Uterus (tissue), 4 donors: ENCODE results near the gene YWHAQ. TPM values are rescaled to one million over a fixed set of nuclear protein-coding genes. Genes with fewer than 3 reads are reported as not detected.
"Not testable (repeated sequence)": the region's sequence is repeated elsewhere in the genome, so short reads cannot be mapped to it uniquely, and the experiment has no call there.

Experiments
- DNase-seq, 2 donors: peaks; one replicate each; pipeline ENCODE4 v3.0.0-alpha.2; 2019 to 2020
- H3K27ac ChIP-seq, 2 donors: fragments of 200-600 bp; sonication (generic); 1 replicate in 1 of 2; 2 replicates in 1 of 2; pipeline ENCODE4 v1.5.1; 2016 to 2018
- H3K27me3 ChIP-seq, 2 donors: fragments of 200-600 bp; sonication (generic); one replicate each; pipeline ENCODE4 v1.5.1; 2018 to 2019; ENCODE audit warnings: control low read depth in 1 of 2
- H3K36me3 ChIP-seq, 2 donors: fragments of 200-600 bp; sonication (generic); one replicate each; pipeline ENCODE4 v1.5.1; 2019; ENCODE audit warnings: control low read depth in 1 of 2
- H3K4me1 ChIP-seq, 2 donors: fragments of 200-600 bp; sonication (generic); one replicate each; pipeline ENCODE4 v1.5.1; 2018 to 2019; ENCODE audit warnings: control low read depth in 1 of 2
- H3K4me3 ChIP-seq, 2 donors: fragments of 200-600 bp; sonication (generic); 1 replicate in 1 of 2; 2 replicates in 1 of 2; pipeline ENCODE4 v1.5.1; 2018 to 2019; ENCODE audit warnings: mild to moderate bottlenecking in 1 of 2
- H3K9me3 ChIP-seq, 2 donors: fragments of 200-600 bp; sonication (generic); one replicate each; pipeline ENCODE4 v1.5.1; 2019; ENCODE audit warnings: control low read depth in 1 of 2
- CTCF ChIP-seq, 4 experiments: fragments of 200-600 bp in 2 of 4; fragments of 450-650 bp in 2 of 4; sonication (generic) in 2 of 4; IDR thresholded peaks; one replicate each; pipeline ENCODE4 v1.5.1; 2016 to 2019; ENCODE audit warnings: antibody characterized with exemption in 4 of 4, mild to moderate bottlenecking in 2 of 4, moderate library complexity in 1 of 4
- POLR2A ChIP-seq, 2 donors: fragments of 450-650 bp; IDR thresholded peaks; one replicate each; pipeline ENCODE4 v1.6.1; 2016; ENCODE audit warnings: antibody characterized with exemption in 2 of 2, mild to moderate bottlenecking in 1 of 2, moderate library complexity in 1 of 2
- intact Hi-C: fragments of 100-400 bp; cut with DNase I; formaldehyde crosslinking; loops from one replicate; pipeline ENCODE4 v1.15.1; 2023; ENCODE audit warnings: low total_unique reads
- total RNA-seq, 4 donors: library from RNA; depleted of rRNA in 3 of 4; stranded (reverse); fragments of >200 nt in 3 of 4; gene quantifications; one replicate each; pipeline versions ENCODE4 v1.1.0 to v1.2.4, GENCODE V29; 2014 to 2023
- donor health status: DM: yes; HTN: yes; CAD: no.

The YWHAQ gene
- total RNA-seq, 4 donors from 2014 or later, result 155 to 275 (median 254) TPM

- Histone ChIP-seq H3K4me1 (peaks cover 0 to 6% of the 10 kb centered on the region in 2 donors), H3K36me3 (no peaks in the 10 kb centered on the region), H3K27me3 (no peaks in the 10 kb centered on the region), H3K4me3 (no peak overlapping the region), H3K9me3 (no peaks in the 10 kb centered on the region), H3K27ac (no peak overlapping the region)
- DNase-seq, result no peak
- TF ChIP-seq POLR2A (IDR thresholded peaks at IDR 0.05) (no peak), CTCF (IDR thresholded peaks at IDR 0.05) (no peak)
- intact Hi-C loops, result no loop called here
Observed at GRCh38 chr2:9592699-9593098, 38.1 kb downstream of the YWHAQ start.

GRCh38 chr2:9590641-9591040 is 40.2 kb downstream of the YWHAQ start:
- no peaks in the 10 kb centered on the region for H3K27me3 ChIP-seq
- no peaks in the 10 kb centered on the region for H3K36me3 ChIP-seq
- no peak overlapping the region for H3K27ac ChIP-seq
- intact Hi-C loops, result no loop called here
- no peak overlapping the region for H3K4me3 ChIP-seq
- no peaks in the 10 kb centered on the region for H3K4me1 ChIP-seq
- no peak for TF ChIP-seq POLR2A (IDR thresholded peaks at IDR 0.05)
- no peak for TF ChIP-seq CTCF (IDR thresholded peaks at IDR 0.05)
- no peaks in the 10 kb centered on the region for H3K9me3 ChIP-seq
- no peak for DNase-seq

GRCh38 chr2:9586465-9586864 is 44.3 kb downstream of the YWHAQ start:
- intact Hi-C loops, result no loop called here
- H3K36me3 ChIP-seq, result no peaks in the 10 kb centered on the region
- no peak overlapping the region for H3K27ac ChIP-seq
- TF ChIP-seq CTCF (IDR thresholded peaks at IDR 0.05), result no peak
- TF ChIP-seq POLR2A (IDR thresholded peaks at IDR 0.05), result no peak
- no peaks in the 10 kb centered on the region for H3K4me1 ChIP-seq
- DNase-seq, result no peak
- no peaks in the 10 kb centered on the region for H3K9me3 ChIP-seq
- H3K27me3 ChIP-seq, result no peaks in the 10 kb centered on the region
- H3K4me3 ChIP-seq, result no peak overlapping the region

- Histone ChIP-seq H3K4me1 (no peaks in the 10 kb centered on the region), H3K36me3 (no peaks in the 10 kb centered on the region), H3K4me3 (no peak overlapping the region), H3K9me3 (no peaks in the 10 kb centered on the region), H3K27me3 (no peaks in the 10 kb centered on the region), H3K27ac (no peak overlapping the region)
- no peak for DNase-seq
- TF ChIP-seq POLR2A (IDR thresholded peaks at IDR 0.05), result no peak
- no peak for TF ChIP-seq CTCF (IDR thresholded peaks at IDR 0.05)
- intact Hi-C loops, result no loop called here
Observed at GRCh38 chr2:9585486-9585885, 45.3 kb downstream of the YWHAQ start.

GRCh38 chr2:9584902-9585301 is 45.9 kb downstream of the YWHAQ start:
- DNase-seq, intact Hi-C loops, H3K27ac ChIP-seq, H3K36me3 ChIP-seq, H3K4me3 ChIP-seq, H3K9me3 ChIP-seq, H3K4me1 ChIP-seq, H3K27me3 ChIP-seq: not testable (repeated sequence)

- Histone ChIP-seq H3K27me3 (no peaks in the 10 kb centered on the region), H3K27ac (no peak overlapping the region), H3K4me1 (no peaks in the 10 kb centered on the region), H3K9me3 (no peaks in the 10 kb centered on the region), H3K4me3 (no peak overlapping the region), H3K36me3 (no peaks in the 10 kb centered on the region)
- intact Hi-C loops, result no loop called here
- TF ChIP-seq CTCF (IDR thresholded peaks at IDR 0.05) (no peak), POLR2A (IDR thresholded peaks at IDR 0.05) (no peak)
- DNase-seq, result no peak
Observed at GRCh38 chr2:9582624-9583023, 48.2 kb downstream of the YWHAQ start.
